SH-SY5Y (cell line): ENCODE measurements around the gene OBSCN.

Source experiments
- GATA2 ChIP-seq: IDR thresholded peaks from 2 replicates; pipeline ENCODE4 v1.6.1; 2011; ENCODE audit warnings: mild to moderate bottlenecking, low read depth, low read length
- GATA3 ChIP-seq: IDR thresholded peaks from 2 replicates; pipeline ENCODE4 v1.6.1; 2011; ENCODE audit warnings: low read depth, mild to moderate bottlenecking, low read length, moderate library complexity

The OBSCN gene

DNA sequence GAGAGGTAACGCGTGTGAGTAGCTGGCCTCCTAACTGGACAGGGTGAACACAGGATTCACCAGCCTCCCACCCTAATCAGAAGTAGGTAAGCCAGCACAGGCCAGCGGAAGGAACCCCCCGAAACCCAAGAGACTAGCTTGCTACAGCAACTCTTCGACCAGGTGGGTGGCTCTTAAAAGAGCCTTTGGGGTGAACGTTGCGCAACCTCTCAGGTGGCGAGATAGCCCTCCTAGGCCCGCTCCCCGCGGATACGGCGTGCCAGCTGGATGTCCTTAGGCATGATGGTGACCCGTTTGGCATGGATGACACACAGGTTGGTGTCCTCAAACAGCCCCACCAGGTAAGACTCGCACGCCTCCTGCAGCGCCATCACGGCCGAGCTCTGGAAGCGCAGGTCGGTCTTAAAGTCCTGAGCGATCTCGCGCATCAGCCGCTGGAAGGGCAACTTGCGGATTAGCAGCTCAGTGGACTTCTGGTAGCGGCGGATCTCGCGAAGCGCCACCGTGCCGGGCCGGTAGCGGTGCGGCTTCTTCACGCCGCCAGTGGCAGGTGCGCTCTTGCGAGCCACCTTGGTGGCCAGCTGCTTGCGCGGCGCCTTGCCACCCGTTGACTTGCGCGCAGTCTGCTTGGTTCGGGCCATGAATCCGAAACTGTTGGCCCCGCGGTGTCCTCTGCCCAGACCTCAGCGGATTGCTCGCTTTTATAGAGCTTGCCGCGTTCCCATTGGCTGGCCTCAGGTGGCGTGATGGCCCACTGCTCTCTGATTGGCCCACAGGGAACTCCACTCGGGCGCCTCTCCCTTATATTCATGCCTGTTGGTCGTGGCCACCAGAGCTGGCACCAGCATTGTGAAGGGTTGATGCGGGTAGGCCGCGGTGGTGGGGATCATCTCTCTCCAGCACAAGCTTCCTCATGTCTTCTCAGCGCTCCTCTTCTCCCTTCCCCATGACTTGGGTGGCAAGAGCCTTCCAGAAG, 217.1 kb downstream of the OBSCN start:
- TF ChIP-seq GATA2 (no peak), GATA3 (no peak)

DNA sequence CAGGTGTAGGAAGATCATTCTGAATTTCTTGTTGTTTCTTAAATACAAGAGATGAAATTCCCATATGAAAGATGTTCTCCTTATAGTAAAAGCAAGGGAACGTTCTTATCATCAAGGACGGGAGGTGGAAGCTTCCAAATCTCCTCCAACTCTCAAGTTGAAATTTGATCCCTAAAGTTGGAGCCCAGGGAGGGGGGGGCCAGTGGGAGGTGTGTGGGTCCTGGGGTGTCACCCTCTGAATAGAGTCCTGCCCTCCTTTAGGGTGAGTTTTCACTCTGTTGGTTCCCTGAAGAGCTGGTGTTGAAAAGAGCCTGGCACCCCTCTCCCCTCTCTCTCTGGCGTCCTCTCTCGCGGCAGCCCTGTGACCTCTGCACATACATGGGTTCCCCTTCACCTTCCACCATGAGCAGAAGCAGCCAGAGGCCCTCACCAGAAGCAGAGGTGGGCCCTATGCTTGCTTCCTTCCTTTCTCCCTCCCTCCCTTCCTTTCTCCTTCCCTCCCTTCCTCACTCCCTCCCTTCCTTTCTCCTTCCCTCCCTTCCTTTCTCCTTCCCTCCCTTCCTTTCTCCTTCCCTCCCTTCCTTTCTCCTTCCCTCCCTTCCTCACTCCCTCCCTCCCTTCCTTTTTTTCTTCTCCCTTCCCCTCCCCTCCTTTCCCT, 218.8 kb downstream of the OBSCN start:
- TF ChIP-seq GATA3 (no peak), GATA2 (no peak)

DNA sequence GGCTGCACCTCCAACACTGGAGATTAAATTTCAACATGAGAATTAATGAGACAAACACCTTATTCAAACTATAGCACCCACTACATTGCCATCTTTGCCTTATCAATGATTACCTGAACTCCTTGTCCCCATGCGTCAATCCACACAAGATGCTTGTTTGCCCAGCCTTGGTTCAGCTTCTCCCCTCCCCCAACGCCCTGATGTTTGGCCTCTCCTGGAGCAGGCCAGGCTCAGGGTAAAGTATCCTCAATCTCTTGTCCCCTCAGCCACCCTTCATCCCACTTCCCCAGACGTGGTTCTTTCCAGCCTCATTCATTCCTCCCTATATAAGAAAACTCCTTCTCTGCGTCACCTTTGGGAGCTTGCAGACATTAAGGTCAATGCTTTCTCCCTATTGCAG, 220.6 kb downstream of the OBSCN start:
- TF ChIP-seq GATA2 (no peak), GATA3 (no peak)
